ENCODE data around the gene RPS6KA5. TPM values are rescaled to one million over a fixed set of nuclear protein-coding genes. Genes with fewer than 3 reads are reported as not detected.

Gene RPS6KA5
- total and polyA plus RNA-seq, 9 of the 15 experiments (the other 6 are each of a cell fraction or from before 2014, with no cell fraction given): 0.88 to 7.7 (median 4.7) TPM

GRCh38 chr14:90959344-90959743 is 101.1 kb downstream of the RPS6KA5 start:
- 85% methylated on average over 3 of the region's 3 CpGs for WGBS (ENCODE audit: insufficient coverage, low coverage, missing lambda C conversion rate)

GRCh38 chr14:90956273-90956672 is 104.2 kb downstream of the RPS6KA5 start:
- ChIA-PET POLR2A (no interaction called here), CTCF (ENCODE audit: low intra/inter-chr PET ratio) (no interaction called here)
- TF ChIP-seq RBM25 (IDR thresholded peaks at IDR 0.05; ENCODE audit: low read depth, low read length, severe bottlenecking) (peak; percentile 63), CBX3 (IDR thresholded peaks at IDR 0.05; ENCODE audit: borderline replicate concordance in 1 of 2, low read length in 2 of 2) (0 out of 3 replicates have a peak, but pooled peaks of 1 of the 2 experiments have one; percentile 19), ZNF507 (tag; conservative IDR thresholded peaks at IDR 0.05) (peak; percentile 100), NFRKB (IDR thresholded peaks at IDR 0.05; ENCODE audit: low read depth) (no peak), NCOA6 (IDR thresholded peaks at IDR 0.05) (no peak), ARID3A (IDR thresholded peaks at IDR 0.05; ENCODE audit: borderline replicate concordance, low read depth, low read length) (no peak), ZNF354B (CRISPR knock-in tag; IDR thresholded peaks at IDR 0.05) (peak; percentile 96), KAT8 (IDR thresholded peaks at IDR 0.05; ENCODE audit: low read depth) (no peak)
- no peak for DNase-seq (ENCODE audit: extremely low read depth in 1 of 4, low spot score in 3 of 4)
- H3K4me2 ChIP-seq (ENCODE audit: insufficient read depth, low read length): no peak overlapping the region
- no peak overlapping the region for H2AFZ ChIP-seq (ENCODE audit: low read depth, low read length)
- no peaks in the 10 kb centered on the region for H3K4me1 ChIP-seq (replicated peaks in 1 of 2; ENCODE audit: control insufficient read depth in 2 of 2, insufficient read depth in 2 of 2, low read length in 2 of 2)
- no peak for ATAC-seq
- FAIRE-seq: no peak
- intact Hi-C loops (cut with micrococcal nuclease) (no loop called here), in situ Hi-C loops (cut with MboI) (no loop called here)
- H3K36me3 ChIP-seq (ENCODE audit: control insufficient read depth, insufficient read depth, low read length): no peaks in the 10 kb centered on the region
- no peak overlapping the region for H3K9ac ChIP-seq (ENCODE audit: insufficient read depth in 1 of 2, low read depth in 2 of 2, low read length in 2 of 2)
- H3K79me2 ChIP-seq (ENCODE audit: control insufficient read depth, insufficient read depth, low read length): no peaks in the 10 kb centered on the region
- no peaks in the 10 kb centered on the region for H3K27me3 ChIP-seq (ENCODE audit: control insufficient read depth in 2 of 2, insufficient read depth in 2 of 2, low read length in 2 of 2)
- no peaks in the 10 kb centered on the region for H3K9me3 ChIP-seq (replicated peaks; ENCODE audit: control insufficient read depth, insufficient read depth, low read depth, low read length)
- no peaks in the 10 kb centered on the region for H4K20me1 ChIP-seq (replicated peaks; ENCODE audit: control insufficient read depth, insufficient read depth, low read length)
- H3K4me3 ChIP-seq: no peak overlapping the region
- H3K27ac ChIP-seq (ENCODE audit: extremely low read depth, low read depth, low read length): no peak overlapping the region
- no TSS peak for BruUV-seq (replicated peaks)
- no peaks in the 10 kb centered on the region for H3K9me1 ChIP-seq (ENCODE audit: control insufficient read depth, insufficient read depth, low read length)

More at GRCh38 chr14:90959344-90959743, 101.1 kb downstream of the RPS6KA5 start:
- Histone ChIP-seq H3K27ac (ENCODE audit: extremely low read depth, low read depth, low read length) (no peak overlapping the region), H3K4me1 (replicated peaks in 1 of 2; ENCODE audit: control insufficient read depth in 2 of 2, insufficient read depth in 2 of 2, low read length in 2 of 2) (no peaks in the 10 kb centered on the region), H2AFZ (ENCODE audit: low read depth, low read length) (no peak overlapping the region), H3K9ac (ENCODE audit: insufficient read depth in 1 of 2, low read depth in 2 of 2, low read length in 2 of 2) (no peak overlapping the region), H3K36me3 (ENCODE audit: control insufficient read depth, insufficient read depth, low read length) (no peaks in the 10 kb centered on the region), H3K9me3 (replicated peaks; ENCODE audit: control insufficient read depth, insufficient read depth, low read depth, low read length) (no peaks in the 10 kb centered on the region), H3K4me3 (no peak overlapping the region), H3K79me2 (ENCODE audit: control insufficient read depth, insufficient read depth, low read length) (no peaks in the 10 kb centered on the region), H3K9me1 (ENCODE audit: control insufficient read depth, insufficient read depth, low read length) (no peaks in the 10 kb centered on the region), H3K27me3 (ENCODE audit: control insufficient read depth in 2 of 2, insufficient read depth in 2 of 2, low read length in 2 of 2) (no peaks in the 10 kb centered on the region), H4K20me1 (replicated peaks; ENCODE audit: control insufficient read depth, insufficient read depth, low read length) (no peaks in the 10 kb centered on the region), H3K4me2 (ENCODE audit: insufficient read depth, low read length) (no peak overlapping the region)
- intact Hi-C loops (cut with micrococcal nuclease): no loop called here
- no peak for TF ChIP-seq HLTF (IDR thresholded peaks at IDR 0.05)
- no peak for TF ChIP-seq SUPT5H (IDR thresholded peaks at IDR 0.05)
- no peak for TF ChIP-seq RHOXF2B (CRISPR knock-in tag; conservative IDR thresholded peaks at IDR 0.05)
- no peak for TF ChIP-seq POU5F1 (IDR thresholded peaks at IDR 0.05; ENCODE audit: borderline replicate concordance, low read depth, low read length, partially characterized antibody)
- TF ChIP-seq ZNF764 (CRISPR knock-in tag; IDR thresholded peaks at IDR 0.05; ENCODE audit: low read depth): no peak
- no peak for TF ChIP-seq SRSF7 (optimal IDR thresholded peaks at IDR 0.05; ENCODE audit: low read depth, low read length)
- TF ChIP-seq GATA2 (CRISPR knock-in tag; IDR thresholded peaks at IDR 0.05): no peak
- TF ChIP-seq BRCA1 (IDR thresholded peaks at IDR 0.05): no peak
- no peak for TF ChIP-seq BRCA1 (CRISPR knock-in tag; IDR thresholded peaks at IDR 0.05)
- TF ChIP-seq BCOR (IDR thresholded peaks at IDR 0.05): no peak
- TF ChIP-seq NR2C1 (IDR thresholded peaks at IDR 0.05): no peak
- TF ChIP-seq NR2C1 (tag; IDR thresholded peaks at IDR 0.05): no peak
- TF ChIP-seq PHF8 (IDR thresholded peaks at IDR 0.05; ENCODE audit: borderline replicate concordance, low read length): no peak
- no peak for TF ChIP-seq MEF2A (IDR thresholded peaks at IDR 0.05; ENCODE audit: control insufficient read depth, low read depth, low read length)
- no peak for FAIRE-seq
- DNase-seq (ENCODE audit: extremely low read depth in 1 of 4, low spot score in 3 of 4): no peak
- BruUV-seq (replicated peaks): no TSS peak
- ChIA-PET CTCF (ENCODE audit: low intra/inter-chr PET ratio) (no interaction called here), POLR2A (no interaction called here)
- in situ Hi-C loops (cut with MboI): no loop called here
- no peak for ATAC-seq
